Activated CD8-positive, alpha-beta T cell treated with anti-CD3 and anti-CD28 coated beads, Interleukin-2, amount 10 ng/mL, durations not matched to agents 7 days and 5 days (primary cell): Measurements from ENCODE around the gene CAV2. TPM values are rescaled to one million over a fixed set of nuclear protein-coding genes. Genes with fewer than 3 reads are reported as not detected.

Source experiments
- ATAC-seq: fragments of 150-1000 bp; cut with Tn5 transposase; one replicate; pipeline ENCODE4 v1.10.0; 2021; ENCODE audit warnings: moderate library complexity
- CTCF ChIA-PET: fragments of 350-600 bp; sonication (Branson Sonifier 250); formaldehyde crosslinking; loops from one replicate; lab custom pipeline; 2021; ENCODE audit warnings: antibody characterized with exemption; lab: Charles Lee
- POLR2A ChIA-PET: fragments of 350-600 bp; sonication (Branson Sonifier 250); formaldehyde crosslinking; loops from one replicate; lab custom pipeline; 2021; ENCODE audit warnings: antibody characterized with exemption; lab: Charles Lee
- DNase-seq: peaks from one replicate; pipeline ENCODE4 v3.0.0-alpha.2; 2020
- H3K27ac Mint-ChIP-seq: one replicate; pipeline ENCODE4 v1.8.0; 2021; ENCODE audit warnings: mild to moderate bottlenecking, mixed read lengths
- H3K27me3 Mint-ChIP-seq: one replicate; pipeline ENCODE4 v1.8.0; 2021; ENCODE audit warnings: low read depth, mixed read lengths
- H3K36me3 Mint-ChIP-seq: one replicate; pipeline ENCODE4 v1.8.0; 2021; ENCODE audit warnings: low read depth, mixed read lengths
- H3K4me1 Mint-ChIP-seq: one replicate; pipeline ENCODE4 v1.8.0; 2021; ENCODE audit warnings: low read depth, mixed read lengths
- H3K4me3 Mint-ChIP-seq: one replicate; pipeline ENCODE4 v1.8.0; 2021; ENCODE audit warnings: mild to moderate bottlenecking, mixed read lengths
- H3K9me3 Mint-ChIP-seq: one replicate; pipeline ENCODE4 v1.8.0; 2022; ENCODE audit warnings: mixed read lengths; ENCODE audit not compliant: insufficient read depth
- total RNA-seq, 2 experiments: library from RNA; stranded (reverse); gene quantifications; one replicate each; pipeline ENCODE4 v1.2.3, GENCODE V29; 2021

Gene CAV2
- total RNA-seq, 2 experiments from 2014 or later = not detected

DNA sequence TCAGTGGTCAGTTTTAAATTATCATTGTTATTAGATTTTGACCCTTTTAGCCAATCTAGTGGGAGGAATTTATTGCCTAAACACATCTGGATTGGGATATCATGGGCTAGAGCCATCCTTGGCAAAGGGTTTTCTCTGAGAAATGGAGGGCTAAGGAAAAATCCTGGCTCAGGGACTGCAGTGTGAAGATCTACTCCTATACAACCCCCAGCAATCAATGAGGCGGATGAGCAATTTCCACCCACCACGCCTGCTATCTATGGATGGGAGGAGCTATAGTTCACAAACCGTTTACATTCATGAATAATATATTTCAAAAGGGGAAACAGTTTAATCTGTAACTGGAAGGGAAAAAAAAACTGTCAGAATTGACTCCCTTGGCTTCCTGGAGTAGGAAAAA lies 28.0 kb downstream of the CAV2 start:
- POLR2A ChIA-PET = no interaction called here
- H3K4me3 Mint-ChIP-seq = no peak overlapping the region
- CTCF ChIA-PET = interaction anchor here (1.4 to 3.3 kb wide), 5 partner anchors 17 to 347 kb away, joined by 3 to 25 read pairs (median 6); no protein-coding TSS in a partner anchor

GRCh38 chr7:116528008-116528789 lies 28.7 kb downstream of the CAV2 start:
- ChIA-PET CTCF (interaction anchor here (1.4 to 3.3 kb wide), 2 partner anchors 60 to 348 kb away, joined by 3 to 25 read pairs; no protein-coding TSS in a partner anchor), POLR2A (interaction anchor here (0.6 kb wide), 1 partner anchor 318 kb away, joined by 3 read pairs; the partner anchor contains the start of gene TES)
- no peak for DNase-seq
- Mint-ChIP-seq H3K27ac (no peak overlapping the region), H3K9me3 (no peaks in the 10 kb centered on the region), H3K4me1 (peaks cover 22% of the 10 kb centered on the region), H3K4me3 (no peak overlapping the region), H3K27me3 (peaks cover 70% of the 10 kb centered on the region), H3K36me3 (no peaks in the 10 kb centered on the region)
- ATAC-seq = no peak

More for the DNA sequence above, 28.0 kb downstream of the CAV2 start:
- H3K27me3 Mint-ChIP-seq = peaks cover 71% of the 10 kb centered on the region
- no peak for DNase-seq
- no peak overlapping the region for H3K27ac Mint-ChIP-seq
- no peaks in the 10 kb centered on the region for H3K36me3 Mint-ChIP-seq
- peaks cover 22% of the 10 kb centered on the region for H3K4me1 Mint-ChIP-seq
- no peaks in the 10 kb centered on the region for H3K9me3 Mint-ChIP-seq
- ATAC-seq = no peak

- Mint-ChIP-seq H3K27ac (no peak overlapping the region), H3K4me3 (no peak overlapping the region), H3K36me3 (no peaks in the 10 kb centered on the region), H3K9me3 (no peaks in the 10 kb centered on the region), H3K27me3 (peaks cover 60% of the 10 kb centered on the region), H3K4me1 (peaks cover 22% of the 10 kb centered on the region)
- no peak for DNase-seq
- ChIA-PET POLR2A (no interaction called here), CTCF (interaction anchor here (1.0 kb wide), 2 partner anchors 60 to 349 kb away, joined by 3 read pairs; no protein-coding TSS in a partner anchor)
- ATAC-seq = no peak
Measured at GRCh38 chr7:116529250-116529649, 29.7 kb downstream of the CAV2 start.

DNA sequence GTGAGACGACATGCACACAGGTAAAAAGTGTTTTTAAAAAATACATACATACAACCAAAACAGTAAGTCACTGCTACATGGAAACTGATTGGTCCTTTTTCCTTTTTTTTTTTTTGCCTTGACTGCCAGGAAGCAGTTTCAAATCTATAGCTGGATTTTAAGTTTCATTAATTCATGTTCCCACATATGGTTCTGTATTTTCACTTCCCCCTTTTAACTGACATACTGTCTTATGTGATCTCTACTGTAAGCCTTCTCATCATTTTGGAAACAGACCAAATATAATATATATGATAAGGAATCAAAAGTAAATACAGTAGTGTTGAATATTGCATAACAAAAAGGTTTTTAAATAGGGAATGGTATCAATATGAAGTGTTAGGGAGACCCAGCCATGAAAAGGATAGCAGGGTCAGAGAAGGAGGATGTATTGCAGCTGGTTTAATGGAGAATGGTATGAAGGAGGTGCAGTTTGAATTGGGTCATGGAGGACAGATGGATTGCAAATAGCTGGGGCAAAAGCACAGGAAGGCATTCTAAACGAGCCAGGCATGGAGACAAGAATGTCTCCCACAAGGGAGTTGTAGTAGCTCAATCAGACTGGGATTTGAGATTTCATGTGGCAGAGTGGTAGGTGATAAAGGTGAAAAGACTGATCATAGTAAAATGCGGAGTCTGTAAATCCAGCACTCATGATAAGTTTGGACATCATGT lies 30.7 kb downstream of the CAV2 start:
- Mint-ChIP-seq H3K9me3 (no peaks in the 10 kb centered on the region), H3K4me3 (no peak overlapping the region), H3K27ac (no peak overlapping the region), H3K4me1 (peaks cover 14% of the 10 kb centered on the region), H3K27me3 (peaks cover 51% of the 10 kb centered on the region), H3K36me3 (no peaks in the 10 kb centered on the region)
- ChIA-PET CTCF (interaction anchor here (1.0 kb wide), 2 partner anchors 59 to 350 kb away, joined by 3 read pairs; no protein-coding TSS in a partner anchor), POLR2A (no interaction called here)
- DNase-seq (no peak), ATAC-seq (no peak)

DNA sequence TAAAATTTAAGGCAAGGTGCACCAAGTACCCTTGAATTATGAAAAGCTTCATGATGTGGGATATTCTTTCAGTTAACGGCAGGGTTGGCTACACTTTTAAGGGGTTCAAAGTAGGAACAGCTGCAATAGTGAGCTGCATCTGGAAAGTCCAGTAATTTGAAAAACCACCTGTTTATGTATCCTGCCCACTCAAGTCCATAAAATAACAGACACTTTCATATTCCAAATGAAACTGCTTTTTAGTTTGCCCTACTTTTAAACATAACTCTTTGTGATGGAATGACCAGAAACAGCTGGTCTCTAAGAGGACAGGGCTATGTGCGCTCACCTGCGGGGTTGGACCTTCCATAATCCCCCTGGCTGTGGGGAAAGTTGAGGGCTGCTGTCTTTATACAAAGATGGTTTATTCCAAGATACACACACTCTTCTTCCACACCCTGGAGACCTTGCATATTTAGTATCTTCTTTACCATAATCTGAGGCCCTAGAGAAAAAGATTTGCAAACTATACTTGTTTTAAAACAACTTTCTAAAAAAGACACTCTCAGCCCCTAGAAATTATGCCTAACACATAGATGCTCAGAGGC lies 32.7 kb downstream of the CAV2 start:
- Mint-ChIP-seq H3K9me3 (no peaks in the 10 kb centered on the region), H3K36me3 (no peaks in the 10 kb centered on the region), H3K4me3 (no peak overlapping the region), H3K4me1 (no peaks in the 10 kb centered on the region), H3K27ac (no peak overlapping the region), H3K27me3 (peaks cover 35% of the 10 kb centered on the region)
- CTCF ChIA-PET = interaction anchor here (1.3 to 1.4 kb wide), 2 partner anchors 9 to 94 kb away, joined by 3 read pairs; no protein-coding TSS in a partner anchor
- POLR2A ChIA-PET = no interaction called here
- ATAC-seq = no peak
- no peak for DNase-seq

GRCh38 chr7:116534790-116535189 lies 35.3 kb downstream of the CAV2 start:
- peaks cover 17% of the 10 kb centered on the region for H3K27me3 Mint-ChIP-seq

GRCh38 chr7:116535416-116535815 lies 35.9 kb downstream of the CAV2 start:
- Mint-ChIP-seq H3K36me3 (no peaks in the 10 kb centered on the region), H3K4me3 (no peak overlapping the region), H3K9me3 (no peaks in the 10 kb centered on the region), H3K4me1 (no peaks in the 10 kb centered on the region), H3K27me3 (peaks cover 15% of the 10 kb centered on the region), H3K27ac (no peak overlapping the region)
- no peak for DNase-seq
- ChIA-PET CTCF (interaction anchor here (1.5 kb wide), 1 partner anchor 9 kb away, joined by 7 read pairs; no protein-coding TSS in a partner anchor), POLR2A (no interaction called here)
- ATAC-seq = no peak

More at GRCh38 chr7:116534790-116535189, 35.3 kb downstream of the CAV2 start:
- H3K4me1 Mint-ChIP-seq = no peaks in the 10 kb centered on the region
- ATAC-seq (no peak), DNase-seq (no peak)
- H3K36me3 Mint-ChIP-seq = no peaks in the 10 kb centered on the region
- H3K27ac Mint-ChIP-seq = no peak overlapping the region
- CTCF ChIA-PET = interaction anchor here (1.5 kb wide), 1 partner anchor 8 kb away, joined by 7 read pairs; no protein-coding TSS in a partner anchor
- no peaks in the 10 kb centered on the region for H3K9me3 Mint-ChIP-seq
- H3K4me3 Mint-ChIP-seq = no peak overlapping the region
- POLR2A ChIA-PET = no interaction called here

DNA sequence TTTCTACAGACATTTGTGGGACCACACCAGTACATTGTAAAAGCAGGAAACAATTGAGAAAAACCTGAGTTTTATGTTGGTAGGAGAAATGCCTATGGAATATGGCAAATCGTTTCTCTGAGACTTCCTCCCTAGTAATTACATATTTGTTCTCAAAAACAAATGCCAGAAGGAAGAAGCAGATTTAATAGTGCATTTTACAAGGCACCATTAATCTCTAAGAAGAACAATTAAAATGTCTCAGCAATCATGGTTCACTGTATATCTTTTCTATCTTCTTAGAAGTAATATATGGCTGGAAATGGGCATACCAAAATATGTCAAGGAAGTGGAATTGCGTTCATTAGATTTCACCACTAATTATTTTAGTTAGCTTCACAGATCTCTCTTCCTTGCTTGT lies 38.6 kb downstream of the CAV2 start:
- ChIA-PET POLR2A (no interaction called here), CTCF (no interaction called here)
- no peaks in the 10 kb centered on the region for H3K36me3 Mint-ChIP-seq
- DNase-seq (no peak), ATAC-seq (no peak)
- H3K4me3 Mint-ChIP-seq = no peak overlapping the region
- H3K4me1 Mint-ChIP-seq = no peaks in the 10 kb centered on the region
- H3K9me3 Mint-ChIP-seq = no peaks in the 10 kb centered on the region
- peaks cover 6% of the 10 kb centered on the region for H3K27me3 Mint-ChIP-seq
- H3K27ac Mint-ChIP-seq = no peak overlapping the region

DNA sequence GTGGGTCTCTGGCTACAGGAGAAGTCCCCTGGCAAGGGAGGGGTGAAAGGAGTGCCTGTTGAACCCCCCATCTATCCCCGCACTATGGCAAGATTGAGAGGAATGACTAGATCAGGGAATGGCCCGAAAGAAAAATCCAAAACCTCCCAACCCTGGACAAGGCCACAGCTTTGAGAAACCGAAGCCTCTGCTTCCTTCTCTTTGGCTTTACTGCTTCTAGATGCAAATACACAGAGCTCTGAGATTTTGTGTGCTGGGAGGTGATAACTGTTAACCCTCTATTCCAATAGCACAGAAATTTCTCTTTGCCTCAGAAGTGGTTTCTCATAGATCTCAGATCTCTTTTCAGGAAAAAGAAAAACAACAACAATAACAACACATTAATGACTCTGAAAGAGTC lies 40.3 kb downstream of the CAV2 start:
- no peak for ATAC-seq
- Mint-ChIP-seq H3K4me1 (no peaks in the 10 kb centered on the region), H3K27ac (no peak overlapping the region), H3K36me3 (no peaks in the 10 kb centered on the region), H3K9me3 (no peaks in the 10 kb centered on the region), H3K27me3 (peaks cover 6% of the 10 kb centered on the region), H3K4me3 (no peak overlapping the region)
- ChIA-PET CTCF (interaction anchor here (0.7 to 1.0 kb wide), 2 partner anchors 13 to 49 kb away, joined by 4 to 5 read pairs; no protein-coding TSS in a partner anchor), POLR2A (no interaction called here)
- DNase-seq = no peak

DNA sequence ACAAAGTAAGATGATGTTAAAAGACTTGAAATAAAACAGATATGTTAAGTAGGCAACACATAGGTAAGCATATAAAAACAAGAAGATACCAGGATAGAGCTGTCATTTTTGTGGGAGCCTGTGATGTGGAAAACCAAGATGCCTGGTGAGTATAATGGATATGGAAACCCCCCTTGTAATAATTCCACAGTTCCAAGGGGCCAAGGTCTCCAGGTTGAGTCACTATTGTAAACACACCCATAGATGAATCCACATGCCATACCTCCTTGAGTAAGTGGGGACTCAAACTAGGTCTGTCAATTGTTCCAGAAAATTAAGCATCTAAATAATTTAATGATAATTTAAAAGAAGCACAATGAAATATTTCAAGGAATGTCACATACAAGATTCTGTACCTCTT lies 41.2 kb downstream of the CAV2 start:
- Mint-ChIP-seq H3K27ac (no peak overlapping the region), H3K4me3 (no peak overlapping the region), H3K36me3 (no peaks in the 10 kb centered on the region), H3K9me3 (no peaks in the 10 kb centered on the region), H3K4me1 (no peaks in the 10 kb centered on the region), H3K27me3 (peaks cover 8% of the 10 kb centered on the region)
- ATAC-seq = no peak
- ChIA-PET POLR2A (no interaction called here), CTCF (interaction anchor here (0.5 kb wide), 1 partner anchor 105 kb away, joined by 3 read pairs; no protein-coding TSS in a partner anchor)
- no peak for DNase-seq

DNA sequence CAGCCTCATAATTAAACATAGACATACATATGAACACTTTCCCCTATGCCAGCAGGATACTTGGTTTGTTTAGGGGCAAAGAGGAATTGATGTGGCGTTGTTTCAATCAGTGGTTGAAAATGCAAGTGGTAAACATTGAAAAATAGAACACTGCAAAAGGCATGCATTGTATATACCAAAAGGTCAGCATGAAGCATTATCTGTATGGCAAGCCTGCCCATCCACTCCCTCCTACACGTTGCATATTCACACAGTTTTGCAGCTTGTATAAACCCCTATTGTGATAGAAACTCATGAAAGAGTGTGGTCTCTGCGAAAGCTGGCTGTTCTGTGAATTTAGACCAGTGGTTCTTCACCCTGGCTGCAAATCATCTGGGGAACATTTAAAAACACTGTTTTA lies 42.4 kb downstream of the CAV2 start:
- DNase-seq (no peak), ATAC-seq (no peak)
- Mint-ChIP-seq H3K27ac (no peak overlapping the region), H3K36me3 (no peaks in the 10 kb centered on the region), H3K9me3 (no peaks in the 10 kb centered on the region), H3K4me1 (no peaks in the 10 kb centered on the region), H3K27me3 (peaks cover 8% of the 10 kb centered on the region), H3K4me3 (no peak overlapping the region)
- ChIA-PET POLR2A (no interaction called here), CTCF (no interaction called here)
